HCT116 (cell line): ENCODE results near the gene RINT1.
"Not testable (repeated sequence)": the region's sequence is repeated elsewhere in the genome, so short reads cannot be mapped to it uniquely, and the experiment has no call there.

Source experiments
- CTCF ChIP-seq, 3 experiments: fragments of 200-600 bp in 1 of 3; sonication (generic) in 1 of 3; IDR thresholded peaks in 2 of 3; conservative IDR thresholded peaks in 1 of 3; 2 replicates each; pipeline ENCODE4 v1.5.1; 2012 to 2017; ENCODE audit warnings: low read depth in 2 of 3, low read length in 2 of 3, antibody characterized with exemption in 1 of 3, borderline replicate concordance in 1 of 3, control low read depth in 1 of 3, mild to moderate bottlenecking in 1 of 3, mixed read lengths in 1 of 3, mixed run types in 1 of 3, moderate library complexity in 1 of 3; ENCODE audit not compliant: insufficient read depth in 1 of 3
- EGR1 ChIP-seq: IDR thresholded peaks from 2 replicates; pipeline ENCODE4 v1.6.1; 2012; ENCODE audit warnings: low read depth
- EZH2 ChIP-seq: fragments of 200-600 bp; sonication (generic); IDR thresholded peaks from 2 replicates; pipeline ENCODE4 v1.6.1; 2017; ENCODE audit warnings: antibody characterized with exemption, mixed run types
- SP1 ChIP-seq: IDR thresholded peaks from 2 replicates; pipeline ENCODE4 v1.6.1; 2012; ENCODE audit warnings: low read depth
- ZFX ChIP-seq: fragments of 450-650 bp; IDR thresholded peaks from 2 replicates; pipeline ENCODE4 v1.6.1; 2017

GRCh38 chr7:105599080-105599479, 67.1 kb downstream of the RINT1 start:
- TF ChIP-seq EZH2; EGR1; ZFX; CTCF (IDR thresholded peaks at IDR 0.05 in 2 of 3, conservative IDR thresholded peaks at IDR 0.05 in 1 of 3; ENCODE audit: borderline replicate concordance in 1 of 3, insufficient read depth in 1 of 3, low read depth in 2 of 3, low read length in 2 of 3); SP1: not testable (repeated sequence)
